GM21717 (cell line): Measurements from ENCODE around the gene AGAP3.

Experiments
- ATAC-seq: cut with Tn5 transposase; IDR thresholded peaks from one replicate; pipeline ENCODE4 v1.9.1; 2021; ENCODE audit warnings: mild to moderate bottlenecking, moderate library complexity; ENCODE audit not compliant: unreplicated experiment

AGAP3 gene

DNA sequence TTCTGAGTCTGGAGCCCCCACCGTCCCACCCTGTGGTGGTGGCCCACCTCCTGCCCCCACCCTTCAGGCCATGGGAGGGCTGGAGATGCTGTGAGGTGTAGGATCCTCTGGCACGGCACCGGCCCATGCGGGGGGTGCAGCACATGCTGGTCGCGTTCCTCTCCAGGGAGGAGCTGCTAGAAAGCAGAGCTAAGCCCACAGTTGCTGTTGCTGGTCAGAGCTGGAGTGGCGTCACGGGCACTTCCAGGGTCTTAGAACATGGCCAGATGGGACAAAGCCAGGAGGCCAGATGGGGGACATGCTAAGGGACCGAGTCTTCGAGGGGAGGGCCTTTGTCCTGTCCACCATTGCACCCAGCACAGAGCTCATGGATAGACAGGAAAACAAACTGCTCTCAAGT is 21.6 kb downstream of the AGAP3 start:
- no peak for ATAC-seq

DNA sequence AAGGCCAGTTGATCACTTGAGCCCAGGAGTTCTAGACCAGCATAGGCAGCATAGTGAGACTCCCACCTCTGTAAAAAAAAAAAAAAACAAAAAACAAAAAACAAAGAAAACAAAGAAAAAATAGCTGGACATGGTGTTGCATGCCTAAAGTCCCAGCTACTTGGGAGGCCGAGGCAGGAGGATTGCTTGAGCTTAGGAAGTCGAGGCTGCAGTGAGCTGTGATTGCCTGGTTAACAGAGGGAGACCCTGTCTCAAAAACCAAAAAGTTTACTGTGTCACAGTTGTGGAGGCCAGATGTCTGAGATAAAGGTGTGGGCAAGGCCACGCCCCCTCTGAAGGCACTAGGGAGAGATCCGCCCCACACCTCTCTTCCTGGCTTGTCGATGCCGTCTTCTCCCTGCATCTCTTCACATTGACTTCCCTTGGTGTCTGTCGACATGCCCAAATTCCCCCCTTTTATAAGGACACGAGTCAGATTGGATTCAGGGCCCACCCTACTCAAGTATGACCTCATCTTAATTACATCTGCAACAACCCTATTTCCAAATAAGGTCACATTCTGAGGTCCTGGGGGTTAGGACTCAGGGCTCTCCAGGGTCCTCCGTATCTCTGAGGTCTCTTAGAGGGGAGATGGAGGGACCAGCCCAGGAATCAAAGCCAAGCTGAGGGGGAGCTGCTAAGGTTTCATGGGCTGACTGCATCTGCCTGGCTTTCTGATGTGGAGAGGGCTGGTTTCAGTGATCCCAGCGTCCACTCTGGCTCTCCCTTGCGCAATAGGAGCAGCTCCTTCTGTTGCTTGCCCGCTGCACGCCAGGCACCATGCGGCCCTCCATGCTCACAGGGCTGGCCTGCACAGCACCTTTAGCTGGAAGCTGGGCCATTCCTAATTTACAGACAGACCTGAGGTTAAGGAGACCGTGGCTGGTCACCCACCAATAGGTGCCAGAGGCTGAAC is 23.1 kb downstream of the AGAP3 start:
- ATAC-seq, result no peak

DNA sequence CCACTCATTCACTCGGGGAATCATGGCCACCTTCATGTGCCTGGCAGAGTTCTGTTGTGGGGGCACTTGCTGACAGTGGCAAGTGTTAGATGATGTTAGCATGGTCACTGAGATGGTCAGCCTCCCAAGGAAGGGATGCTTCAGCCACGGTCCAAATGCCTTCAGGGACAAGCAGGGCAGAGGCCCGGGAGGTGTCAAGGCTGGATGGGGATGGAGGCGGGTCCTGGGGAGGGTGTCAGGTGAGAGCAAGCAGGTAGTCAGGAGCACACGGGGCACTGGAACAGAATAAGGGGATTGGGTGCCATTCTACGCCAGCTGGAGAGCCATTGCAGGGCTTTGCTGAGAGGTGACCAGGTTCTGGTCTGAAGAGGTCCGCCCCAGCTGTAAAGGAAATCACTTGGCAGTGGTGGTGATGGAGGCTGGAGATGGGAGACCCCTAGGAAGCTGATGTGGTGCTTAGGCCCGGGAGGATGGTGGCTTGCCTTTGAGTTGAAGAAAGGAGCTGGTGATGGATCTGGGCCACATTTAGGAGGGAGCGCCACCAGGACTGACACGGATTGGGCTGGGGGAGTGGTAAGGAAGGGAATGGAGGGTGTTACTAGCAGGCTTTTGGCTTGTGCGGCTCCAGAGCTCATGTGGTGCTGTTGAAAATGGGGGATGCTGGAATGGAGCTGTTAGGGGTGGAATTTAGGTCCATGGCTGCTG is 24.1 kb downstream of the AGAP3 start:
- no peak for ATAC-seq

DNA sequence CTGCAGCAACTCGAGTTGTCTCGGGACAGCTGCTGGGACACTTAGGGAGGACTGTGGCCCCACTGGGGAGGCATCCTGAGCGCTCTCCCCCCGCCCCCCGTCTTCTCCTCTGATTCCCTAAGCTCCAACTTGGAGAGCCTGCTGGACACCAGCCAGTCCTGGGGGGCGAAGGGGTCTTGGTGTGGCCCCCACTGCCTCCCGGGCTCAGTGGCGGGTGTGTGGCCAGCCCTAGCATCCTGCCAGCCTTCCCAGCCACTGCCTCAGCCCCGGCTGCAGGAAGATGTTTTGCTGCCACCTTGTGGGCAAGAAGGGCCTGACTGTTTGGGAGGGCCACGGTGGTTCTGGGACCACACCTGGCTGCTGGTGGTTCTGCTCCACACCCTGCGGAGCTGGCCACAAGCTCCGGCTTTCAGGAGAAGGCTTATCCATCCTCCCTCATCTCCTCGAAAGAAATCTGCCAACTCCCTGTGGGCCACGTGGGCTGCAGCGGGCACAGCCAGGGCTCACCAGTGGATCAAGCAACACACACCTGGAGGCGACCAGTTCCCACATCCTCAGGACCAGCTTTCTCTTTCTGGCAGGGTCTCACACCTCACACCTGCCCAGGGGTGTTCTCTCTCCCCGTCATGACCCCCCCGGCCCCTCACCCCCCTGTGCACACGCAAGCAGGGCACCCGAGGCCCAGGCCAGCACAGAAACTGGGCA is 24.8 kb downstream of the AGAP3 start:
- ATAC-seq, result peak; percentile 86

DNA sequence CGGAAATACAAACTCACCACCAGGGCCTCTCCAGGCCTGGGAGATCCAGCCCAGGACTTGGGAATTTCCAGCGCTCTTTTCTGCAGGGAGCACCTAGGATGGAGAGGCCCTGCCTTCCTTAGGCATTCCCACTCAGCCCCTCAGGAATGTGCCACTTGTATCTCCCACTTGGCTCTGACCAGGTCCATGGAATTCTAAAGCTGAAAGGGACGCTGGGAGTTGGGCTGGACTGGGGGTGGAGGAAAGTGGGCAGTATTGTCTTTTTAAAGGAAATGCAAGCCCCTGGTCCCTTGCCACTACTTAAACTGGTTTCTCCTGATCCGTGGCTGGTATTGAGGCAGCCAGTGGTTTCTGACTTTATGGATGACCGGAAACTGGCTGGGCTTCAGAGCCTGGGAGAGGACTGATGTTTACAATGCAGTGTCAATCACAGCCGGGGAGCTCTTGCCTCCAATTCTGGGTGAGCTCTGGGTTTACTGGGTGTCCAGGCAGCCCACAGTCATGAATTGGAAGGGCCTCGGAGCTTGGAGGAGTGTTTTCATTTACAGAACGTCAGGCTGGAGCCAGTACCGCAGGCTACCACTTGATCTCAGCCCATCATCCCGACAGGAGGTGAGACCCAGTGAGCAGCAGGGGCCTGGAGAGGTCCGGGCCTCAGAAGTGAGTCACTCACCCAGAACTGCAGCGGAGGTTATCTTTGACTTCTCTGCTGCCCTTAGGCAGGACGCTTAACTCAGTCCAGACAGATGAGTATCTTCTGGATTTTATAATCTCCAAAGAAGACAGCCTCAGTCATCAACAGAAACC is 27.3 kb downstream of the AGAP3 start:
- no peak for ATAC-seq

DNA sequence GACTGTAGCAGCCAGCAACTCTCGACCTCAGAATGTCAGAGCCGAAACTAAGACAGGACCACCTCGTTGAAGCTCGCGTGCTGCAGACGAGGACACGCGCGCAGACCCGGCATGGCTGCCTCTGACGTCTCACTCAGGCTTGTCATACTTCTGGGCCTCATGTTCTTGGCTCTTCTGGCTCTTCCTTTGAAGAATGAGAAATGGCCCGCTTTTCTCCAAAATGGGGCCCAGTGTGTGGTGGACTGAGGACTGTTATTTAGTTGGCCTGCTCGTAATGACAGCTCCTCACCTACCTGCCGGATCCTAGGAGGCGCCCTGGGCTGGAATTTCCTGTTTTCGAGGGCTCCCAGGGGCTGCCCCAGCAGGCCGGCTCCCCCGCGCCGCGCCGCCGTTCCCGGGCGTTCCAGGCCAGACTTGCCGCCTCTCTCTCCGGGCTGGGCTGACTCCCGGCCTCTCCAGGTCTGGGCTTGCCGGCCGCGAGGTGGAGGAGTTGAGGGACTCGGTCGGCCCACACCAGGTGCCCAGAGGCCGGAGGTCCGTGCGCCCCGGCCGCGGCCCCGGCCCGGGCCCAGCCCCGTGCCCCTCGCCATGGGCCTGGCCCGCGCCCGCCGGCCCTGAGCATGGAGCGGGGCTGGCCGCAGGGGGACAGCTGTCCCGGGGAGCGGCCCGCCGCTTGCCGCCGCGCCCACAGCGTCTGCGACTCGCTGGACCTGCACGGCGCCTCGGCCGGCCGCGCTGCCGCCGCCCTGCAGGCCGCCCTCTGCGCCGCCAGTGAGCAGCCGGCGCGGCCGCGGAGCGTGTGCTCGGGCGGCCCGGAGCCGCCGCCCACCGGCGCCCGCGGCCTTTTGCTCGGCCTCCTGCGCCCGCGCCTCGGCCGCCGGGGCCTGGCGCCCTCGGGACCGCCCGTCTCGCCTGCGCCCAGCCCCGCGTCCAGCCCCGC is 28.1 kb downstream of the AGAP3 start:
- no peak for ATAC-seq

DNA sequence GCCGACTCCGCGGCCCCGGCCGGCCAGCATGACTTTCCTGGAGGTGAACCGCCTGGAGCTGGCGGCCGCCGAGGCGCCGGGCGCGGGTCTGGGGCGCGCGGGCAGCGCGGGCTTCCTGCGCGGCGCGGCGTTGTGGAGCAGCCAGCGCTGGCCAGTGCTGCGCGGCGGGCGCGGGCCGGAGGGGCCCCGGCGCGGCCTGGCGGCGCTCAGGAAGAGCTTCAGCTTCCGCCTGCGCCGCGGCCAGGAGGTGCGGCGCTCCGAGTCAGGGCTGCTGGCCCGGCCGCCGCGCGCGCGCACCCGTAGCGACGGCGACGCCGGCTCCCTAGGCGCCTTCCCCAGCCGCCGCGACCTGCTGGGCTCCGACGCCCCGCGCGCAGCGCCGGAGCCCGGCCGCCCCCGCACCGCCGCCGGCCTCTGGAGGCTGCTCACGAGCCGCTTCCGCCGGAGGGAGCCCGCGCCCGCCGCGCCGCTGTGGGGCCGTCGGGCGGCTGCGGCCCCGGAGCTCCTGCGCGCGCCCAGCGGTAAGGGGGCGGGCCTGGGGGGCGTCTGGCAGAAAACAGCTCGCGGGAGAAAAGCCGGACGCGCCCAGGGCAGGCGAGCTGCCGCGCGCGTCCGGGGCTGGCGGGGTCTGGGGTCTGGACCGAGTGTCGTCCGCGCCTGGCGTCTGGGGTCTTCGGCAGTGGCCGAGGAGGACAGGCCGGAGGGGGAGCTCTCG is 29.0 kb downstream of the AGAP3 start:
- ATAC-seq, result no peak

DNA sequence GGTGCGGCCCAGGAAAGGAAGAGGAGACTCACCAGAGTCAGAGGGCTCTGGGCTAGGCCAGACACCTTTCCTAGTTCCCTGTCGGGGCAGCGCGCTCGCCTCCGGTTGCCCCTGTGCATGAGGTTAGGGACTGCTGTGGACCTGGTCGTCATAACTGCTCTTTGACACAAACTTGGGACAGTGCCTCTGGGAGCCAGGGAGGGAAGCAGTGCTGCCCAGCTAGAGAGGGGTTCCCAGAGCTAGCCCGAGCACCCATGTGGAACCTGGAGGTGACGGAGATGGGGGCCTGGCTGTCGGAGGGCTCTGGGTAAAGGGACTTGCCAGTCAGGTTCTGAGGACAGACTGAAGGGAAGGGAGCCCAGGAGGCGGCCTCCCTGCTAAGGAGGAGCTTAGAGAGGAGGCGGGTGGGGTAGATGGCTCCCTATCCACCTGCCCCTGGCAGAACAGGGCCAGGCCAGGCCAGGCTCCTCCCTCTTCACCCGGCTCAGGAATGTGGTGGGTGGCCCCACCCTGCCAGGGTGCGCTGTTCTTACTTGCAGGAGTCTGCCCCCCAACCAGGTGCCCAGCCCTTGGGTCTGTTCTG is 29.7 kb downstream of the AGAP3 start:
- no peak for ATAC-seq

DNA sequence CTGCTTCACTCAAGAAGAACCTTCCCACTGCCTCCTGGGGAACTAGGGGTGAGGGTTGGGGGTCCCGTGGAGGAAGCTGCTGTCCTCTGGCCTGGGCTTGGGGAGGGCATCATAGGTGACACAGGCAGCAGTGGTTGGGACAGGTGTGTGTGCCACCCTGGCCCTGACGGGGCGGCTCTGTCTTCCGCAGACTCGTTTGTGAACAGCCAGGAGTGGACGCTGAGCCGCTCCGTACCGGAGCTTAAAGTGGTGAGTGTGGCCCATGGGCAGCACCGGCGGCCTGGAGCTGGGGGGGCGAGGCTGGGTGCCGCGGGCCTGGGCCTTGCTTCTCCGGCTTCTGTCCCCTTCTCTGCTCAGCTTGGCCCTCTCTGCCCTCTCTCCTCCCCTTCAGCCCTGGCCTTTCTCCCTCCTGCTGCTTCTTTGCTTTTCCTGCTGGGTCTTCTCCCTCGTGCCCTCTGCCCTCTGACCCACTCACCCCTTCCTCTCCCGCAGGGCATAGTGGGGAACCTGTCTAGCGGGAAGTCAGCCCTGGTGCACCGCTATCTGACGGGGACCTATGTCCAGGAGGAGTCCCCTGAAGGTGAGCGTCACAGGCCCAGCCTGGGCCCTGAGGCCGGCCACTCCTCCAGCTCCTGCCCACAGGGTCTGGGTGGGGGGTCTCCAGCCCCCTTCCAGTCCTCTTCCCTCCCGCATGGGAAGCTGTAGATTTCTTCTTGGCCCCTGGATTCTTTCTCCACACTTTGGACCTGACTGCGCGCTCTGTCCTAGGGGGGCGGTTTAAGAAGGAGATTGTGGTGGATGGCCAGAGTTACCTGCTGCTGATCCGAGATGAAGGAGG is 30.5 kb downstream of the AGAP3 start:
- ATAC-seq, result no peak

DNA sequence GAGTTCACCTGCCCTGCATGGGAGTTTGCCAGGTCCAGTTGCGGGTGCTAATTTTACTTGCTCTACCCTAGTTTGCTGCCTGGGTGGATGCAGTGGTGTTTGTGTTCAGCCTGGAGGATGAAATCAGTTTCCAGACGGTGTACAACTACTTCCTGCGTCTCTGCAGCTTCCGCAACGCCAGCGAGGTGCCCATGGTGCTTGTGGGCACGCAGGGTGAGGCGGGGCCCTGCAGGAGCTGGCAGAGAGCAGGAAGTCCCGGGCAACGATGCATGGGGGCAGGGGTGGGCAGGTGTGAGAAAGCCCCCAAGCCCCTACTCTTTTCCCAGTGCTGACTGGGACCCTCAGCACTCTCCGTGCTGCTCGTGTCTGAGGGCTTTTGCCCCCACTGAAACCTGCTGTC is 31.3 kb downstream of the AGAP3 start:
- ATAC-seq, result no peak

DNA sequence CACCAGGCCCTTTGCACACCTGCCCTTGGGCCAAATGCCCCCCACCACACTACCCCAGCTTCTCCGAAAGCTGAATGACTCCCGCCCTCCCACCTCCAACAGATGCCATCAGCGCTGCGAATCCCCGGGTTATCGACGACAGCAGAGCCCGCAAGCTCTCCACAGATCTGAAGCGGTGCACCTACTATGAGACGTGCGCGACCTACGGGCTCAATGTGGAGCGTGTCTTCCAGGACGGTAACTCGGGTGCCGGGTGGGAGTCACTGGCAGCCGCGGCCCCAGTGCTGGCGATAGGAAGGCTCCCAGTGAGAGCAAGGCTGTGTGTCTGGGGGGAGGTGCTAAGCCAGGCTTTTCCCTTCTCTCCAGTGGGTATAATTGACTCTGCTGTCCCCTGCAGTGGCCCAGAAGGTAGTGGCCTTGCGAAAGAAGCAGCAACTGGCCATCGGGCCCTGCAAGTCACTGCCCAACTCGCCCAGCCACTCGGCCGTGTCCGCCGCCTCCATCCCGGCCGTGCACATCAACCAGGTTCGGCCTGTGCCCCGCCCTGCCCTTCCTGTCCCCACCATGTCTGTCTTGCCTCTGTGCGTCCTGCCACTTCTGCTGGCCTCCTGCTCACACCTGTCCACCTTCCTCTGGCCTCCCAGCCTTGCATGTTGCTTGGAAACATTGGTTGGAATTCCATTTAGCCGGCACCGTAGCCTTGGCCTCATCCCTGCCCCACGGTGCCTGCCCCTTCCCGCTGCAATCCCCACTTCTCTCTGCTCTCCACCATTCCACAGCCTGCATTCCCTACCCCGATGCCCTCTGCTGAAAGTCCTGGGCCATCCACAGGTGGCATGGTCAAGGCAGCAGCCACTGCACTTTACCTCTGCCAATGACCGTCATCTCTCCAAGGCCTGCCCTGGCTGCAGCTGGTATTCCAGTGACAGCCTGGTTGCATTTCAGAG is 32.1 kb downstream of the AGAP3 start:
- no peak for ATAC-seq

DNA sequence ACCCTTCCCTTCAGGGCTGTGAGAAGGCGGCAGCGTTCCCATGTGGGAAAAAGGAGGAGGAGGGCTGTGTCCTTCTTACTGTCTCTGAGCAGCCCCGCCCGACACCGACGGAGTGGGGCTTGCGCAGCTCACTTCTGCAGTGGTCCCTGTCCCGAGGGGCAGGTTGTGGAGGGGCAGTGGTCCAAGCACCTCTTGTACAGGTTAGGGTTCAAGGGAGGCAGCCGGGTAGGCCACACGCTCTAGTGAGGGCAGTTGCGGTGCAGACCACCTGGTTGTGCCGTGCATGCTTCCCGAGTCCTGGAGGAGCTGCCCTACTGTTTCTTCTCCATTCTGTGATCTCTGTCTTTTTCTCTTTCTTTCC is 32.8 kb downstream of the AGAP3 start:
- ATAC-seq, result no peak

DNA sequence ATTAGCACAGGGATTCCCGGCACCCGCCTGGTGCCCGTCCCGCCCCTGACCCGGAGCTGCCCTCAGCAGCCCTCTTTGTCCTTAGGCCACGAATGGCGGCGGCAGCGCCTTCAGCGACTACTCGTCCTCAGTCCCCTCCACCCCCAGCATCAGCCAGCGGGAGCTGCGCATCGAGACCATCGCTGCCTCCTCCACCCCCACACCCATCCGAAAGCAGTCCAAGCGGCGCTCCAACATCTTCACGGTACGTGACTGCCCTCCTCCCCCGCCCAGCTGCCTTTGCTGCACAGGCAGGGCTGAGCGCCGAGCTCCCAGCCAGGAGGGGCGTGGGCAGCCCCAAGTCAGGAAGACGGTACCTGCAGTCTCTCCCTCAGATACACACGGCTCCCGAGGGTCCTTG is 33.6 kb downstream of the AGAP3 start:
- no peak for ATAC-seq

DNA sequence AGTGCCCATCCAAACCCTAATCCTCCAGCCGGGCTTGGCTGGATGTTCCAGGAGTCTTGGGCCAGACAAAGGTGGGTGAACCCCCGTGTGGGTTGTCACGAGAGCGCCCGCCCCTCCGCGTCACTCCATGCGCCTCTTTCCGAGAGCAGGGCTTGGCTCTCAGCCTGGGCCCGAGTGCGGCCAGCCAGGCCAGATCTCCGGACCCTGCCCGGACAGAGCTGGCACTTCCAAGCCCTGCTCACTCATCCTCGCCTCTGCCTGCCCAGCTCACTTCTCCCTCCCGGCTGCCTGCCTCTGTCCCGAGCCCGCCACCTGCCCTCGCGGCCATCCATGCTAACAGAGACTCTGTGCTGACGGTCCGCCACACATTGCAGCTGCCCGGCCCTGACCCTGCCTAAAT is 34.6 kb downstream of the AGAP3 start:
- no peak for ATAC-seq

DNA sequence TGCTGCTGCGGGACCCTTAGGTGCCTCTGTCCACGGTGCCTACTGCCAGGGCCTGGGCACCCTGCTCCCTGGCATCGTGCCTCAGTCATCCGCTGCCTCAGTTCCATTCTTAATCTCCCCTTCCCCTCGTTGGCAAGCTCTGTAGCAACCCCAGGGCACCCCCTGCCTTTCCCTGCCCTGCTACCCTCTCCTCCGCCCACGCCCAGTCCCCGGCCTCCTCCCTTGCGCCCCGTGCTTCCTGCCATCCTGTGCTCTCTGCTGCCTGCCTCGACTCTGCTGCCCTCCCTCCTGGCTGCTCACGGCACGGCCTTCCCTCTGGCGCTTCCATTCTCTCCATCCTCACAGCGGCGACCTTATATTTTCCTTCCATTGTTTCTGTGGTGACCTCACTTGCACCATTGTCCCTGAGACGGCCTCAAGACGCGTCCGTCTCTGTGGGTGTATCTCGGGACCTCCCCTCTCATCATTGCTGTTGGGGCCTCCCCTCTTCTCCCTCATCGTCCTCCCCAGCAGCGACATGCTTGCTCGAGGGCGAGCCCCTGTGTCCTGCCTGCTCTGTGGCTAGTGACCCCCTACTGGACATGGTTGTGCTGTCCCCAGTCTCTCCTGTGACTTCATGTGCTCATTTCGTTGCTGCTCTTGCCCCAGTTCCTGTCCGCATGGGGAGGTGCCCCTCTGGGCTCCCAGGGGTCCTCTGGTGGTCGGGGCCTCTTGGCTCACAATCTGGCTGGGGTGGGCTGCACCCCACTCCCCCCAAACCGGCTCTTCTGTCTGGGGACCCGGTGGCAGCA is 35.3 kb downstream of the AGAP3 start:
- ATAC-seq, result no peak

DNA sequence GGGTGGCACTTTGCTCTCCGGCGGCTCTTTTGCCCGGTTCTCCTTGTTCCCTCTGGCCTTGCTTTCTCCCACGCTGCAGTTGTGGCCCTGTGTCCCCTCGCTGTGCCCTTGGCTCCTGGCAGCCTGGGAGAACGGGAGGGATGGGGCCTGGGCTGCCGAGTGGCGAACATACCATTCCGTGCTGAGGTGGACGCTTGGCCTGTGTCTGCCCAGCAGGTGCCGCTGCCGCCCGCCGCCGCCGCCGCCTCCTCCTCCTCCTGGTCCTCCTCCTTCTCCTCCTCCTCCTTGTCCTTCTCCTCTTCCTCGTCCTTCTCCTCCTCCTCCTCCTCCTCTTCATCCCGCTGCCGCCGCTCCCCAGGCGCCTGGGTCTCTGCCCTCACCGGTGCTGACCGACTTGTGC is 36.0 kb downstream of the AGAP3 start:
- ATAC-seq, result no peak
